GM18498 (cell line): ENCODE measurements around the gene CSE1L.
"Not testable (repeated sequence)": the region's sequence is repeated elsewhere in the genome, so short reads cannot be mapped to it uniquely, and the experiment has no call there.

Experiments used
- ATAC-seq: cut with Tn5 transposase; IDR thresholded peaks from one replicate; pipeline ENCODE4 v1.9.1; 2021; ENCODE audit warnings: mild to moderate bottlenecking, moderate library complexity; ENCODE audit not compliant: unreplicated experiment

Gene CSE1L, protein sequence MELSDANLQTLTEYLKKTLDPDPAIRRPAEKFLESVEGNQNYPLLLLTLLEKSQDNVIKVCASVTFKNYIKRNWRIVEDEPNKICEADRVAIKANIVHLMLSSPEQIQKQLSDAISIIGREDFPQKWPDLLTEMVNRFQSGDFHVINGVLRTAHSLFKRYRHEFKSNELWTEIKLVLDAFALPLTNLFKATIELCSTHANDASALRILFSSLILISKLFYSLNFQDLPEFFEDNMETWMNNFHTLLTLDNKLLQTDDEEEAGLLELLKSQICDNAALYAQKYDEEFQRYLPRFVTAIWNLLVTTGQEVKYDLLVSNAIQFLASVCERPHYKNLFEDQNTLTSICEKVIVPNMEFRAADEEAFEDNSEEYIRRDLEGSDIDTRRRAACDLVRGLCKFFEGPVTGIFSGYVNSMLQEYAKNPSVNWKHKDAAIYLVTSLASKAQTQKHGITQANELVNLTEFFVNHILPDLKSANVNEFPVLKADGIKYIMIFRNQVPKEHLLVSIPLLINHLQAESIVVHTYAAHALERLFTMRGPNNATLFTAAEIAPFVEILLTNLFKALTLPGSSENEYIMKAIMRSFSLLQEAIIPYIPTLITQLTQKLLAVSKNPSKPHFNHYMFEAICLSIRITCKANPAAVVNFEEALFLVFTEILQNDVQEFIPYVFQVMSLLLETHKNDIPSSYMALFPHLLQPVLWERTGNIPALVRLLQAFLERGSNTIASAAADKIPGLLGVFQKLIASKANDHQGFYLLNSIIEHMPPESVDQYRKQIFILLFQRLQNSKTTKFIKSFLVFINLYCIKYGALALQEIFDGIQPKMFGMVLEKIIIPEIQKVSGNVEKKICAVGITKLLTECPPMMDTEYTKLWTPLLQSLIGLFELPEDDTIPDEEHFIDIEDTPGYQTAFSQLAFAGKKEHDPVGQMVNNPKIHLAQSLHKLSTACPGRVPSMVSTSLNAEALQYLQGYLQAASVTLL

DNA sequence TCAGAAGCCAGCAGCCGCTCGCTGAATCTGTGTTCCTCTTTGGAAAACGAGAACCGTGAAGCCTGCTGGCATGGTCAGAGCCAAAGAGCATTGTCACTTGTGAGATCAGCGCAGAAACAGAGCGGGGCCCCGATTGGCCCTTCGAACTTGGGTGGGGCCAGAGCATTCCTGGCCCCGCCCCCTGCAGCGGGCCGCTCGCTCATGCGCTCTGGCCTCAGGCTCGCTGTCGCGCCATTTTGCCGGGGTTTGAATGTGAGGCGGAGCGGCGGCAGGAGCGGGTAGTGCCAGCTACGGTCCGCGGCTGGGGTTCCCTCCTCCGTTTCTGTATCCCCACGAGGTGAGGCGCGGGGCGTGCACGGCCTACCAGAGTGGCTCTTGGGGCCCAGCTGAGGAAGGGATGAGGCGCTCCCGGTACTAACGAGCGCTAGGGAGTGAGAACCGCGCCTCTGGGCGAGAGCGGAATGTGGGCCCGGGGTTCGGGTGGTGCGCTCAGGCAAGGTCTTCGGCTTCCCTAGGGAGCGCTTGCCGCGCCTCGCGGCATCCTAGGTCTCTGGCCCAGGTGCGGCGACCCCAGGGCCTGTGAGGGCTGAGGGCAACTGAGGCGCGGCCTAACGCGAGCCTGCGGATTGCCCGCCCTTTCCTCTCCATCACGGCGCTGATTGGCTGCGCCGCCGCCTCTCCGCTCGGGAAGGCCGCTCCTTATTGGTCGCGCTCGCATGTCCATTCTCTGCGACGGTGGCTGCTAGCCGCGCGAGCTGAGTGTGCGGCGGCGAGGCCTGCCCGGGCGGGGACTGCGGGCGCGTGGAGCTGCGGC lies at the start of gene CSE1L:
Gene CSE1L (plus strand): TSS at position 226 of the 814 bp plus-strand sequence. CDS start 12,152 bp downstream, outside the sequence.
- ATAC-seq = peak; percentile 89

- no peak for ATAC-seq
Measured at GRCh38 chr20:48999890-49000870, 45.9 kb upstream of the CSE1L start.

DNA sequence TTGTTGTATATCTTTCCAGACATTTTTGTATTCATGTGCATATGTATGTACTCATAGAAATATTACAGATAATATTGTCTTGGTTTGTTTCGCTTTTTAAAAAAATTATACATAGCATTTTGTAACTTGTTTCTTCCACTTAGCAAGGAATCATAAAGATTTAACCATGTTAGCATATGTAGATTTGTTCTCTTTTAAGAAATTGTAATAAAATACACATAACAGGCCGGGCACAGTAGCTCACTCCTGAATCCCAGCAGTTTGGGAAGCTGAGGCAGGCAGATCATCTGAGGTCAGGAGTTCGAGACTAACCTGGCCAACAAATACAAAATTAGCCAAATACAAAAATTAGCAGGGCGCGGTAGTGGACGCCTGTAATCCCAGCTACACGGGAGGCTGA lies 44.4 kb upstream of the CSE1L start:
- no peak for ATAC-seq

- no peak for ATAC-seq
Measured at GRCh38 chr20:49006446-49006980, 39.6 kb upstream of the CSE1L start.

DNA sequence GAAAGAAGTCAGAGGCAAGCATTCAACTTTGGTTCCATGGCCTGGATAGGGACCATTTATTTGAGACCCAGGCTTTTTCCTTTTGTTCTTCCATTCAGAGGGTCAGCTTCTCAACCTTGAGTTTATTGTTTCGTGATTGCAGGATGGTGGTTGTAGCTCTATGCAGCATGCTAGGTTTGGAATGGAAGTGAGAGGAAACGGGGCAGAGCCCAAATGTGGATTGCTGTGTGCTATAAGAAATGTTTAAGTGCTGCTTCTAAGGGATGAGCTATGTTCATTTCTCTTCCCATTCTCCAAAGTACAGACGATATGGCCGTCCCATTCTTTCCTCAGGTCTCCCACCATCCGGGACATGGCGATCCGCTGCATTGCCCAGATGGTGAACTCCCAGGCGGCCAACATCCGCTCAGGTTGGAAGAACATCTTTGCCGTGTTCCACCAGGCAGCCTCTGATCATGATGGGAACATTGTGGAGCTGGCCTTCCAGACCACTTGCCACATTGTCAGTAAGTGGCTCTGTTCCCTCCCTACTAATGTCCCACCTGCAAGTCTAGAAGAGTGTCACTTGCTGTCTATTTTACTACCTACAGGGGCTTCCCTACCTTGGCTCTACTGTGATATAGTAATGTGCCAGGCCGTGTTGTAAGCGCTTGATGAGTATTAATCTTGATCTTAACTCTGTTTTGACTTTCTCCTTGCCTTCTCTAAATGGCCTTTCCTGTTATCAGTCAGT lies 36.0 kb upstream of the CSE1L start:
- no peak for ATAC-seq

DNA sequence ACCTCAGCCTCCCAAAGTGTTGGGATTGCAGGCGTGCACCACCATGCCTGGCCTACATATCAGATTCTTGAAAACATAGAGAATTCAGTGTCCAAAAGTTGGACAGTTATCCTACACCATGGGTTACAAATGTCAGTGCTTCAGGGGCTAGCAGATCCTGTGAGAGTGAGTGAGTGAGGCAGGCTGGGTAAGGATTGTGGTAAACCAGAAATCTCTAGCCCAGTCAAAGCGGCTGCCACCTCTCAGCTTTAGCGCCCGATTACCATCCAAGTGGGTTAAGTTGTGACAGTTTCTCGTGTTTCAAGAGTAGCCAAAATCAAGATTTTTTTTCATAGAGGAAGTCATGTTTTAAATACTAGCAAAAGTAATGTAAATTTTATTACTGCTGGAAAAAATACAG lies 21.9 kb upstream of the CSE1L start:
- ATAC-seq = no peak

GRCh38 chr20:49028177-49028576 lies 17.9 kb upstream of the CSE1L start:
- not testable (repeated sequence) for ATAC-seq

- no peak for ATAC-seq
Measured at GRCh38 chr20:49028684-49029083, 17.4 kb upstream of the CSE1L start.

GRCh38 chr20:49029203-49029602 lies 16.9 kb upstream of the CSE1L start:
- no peak for ATAC-seq

DNA sequence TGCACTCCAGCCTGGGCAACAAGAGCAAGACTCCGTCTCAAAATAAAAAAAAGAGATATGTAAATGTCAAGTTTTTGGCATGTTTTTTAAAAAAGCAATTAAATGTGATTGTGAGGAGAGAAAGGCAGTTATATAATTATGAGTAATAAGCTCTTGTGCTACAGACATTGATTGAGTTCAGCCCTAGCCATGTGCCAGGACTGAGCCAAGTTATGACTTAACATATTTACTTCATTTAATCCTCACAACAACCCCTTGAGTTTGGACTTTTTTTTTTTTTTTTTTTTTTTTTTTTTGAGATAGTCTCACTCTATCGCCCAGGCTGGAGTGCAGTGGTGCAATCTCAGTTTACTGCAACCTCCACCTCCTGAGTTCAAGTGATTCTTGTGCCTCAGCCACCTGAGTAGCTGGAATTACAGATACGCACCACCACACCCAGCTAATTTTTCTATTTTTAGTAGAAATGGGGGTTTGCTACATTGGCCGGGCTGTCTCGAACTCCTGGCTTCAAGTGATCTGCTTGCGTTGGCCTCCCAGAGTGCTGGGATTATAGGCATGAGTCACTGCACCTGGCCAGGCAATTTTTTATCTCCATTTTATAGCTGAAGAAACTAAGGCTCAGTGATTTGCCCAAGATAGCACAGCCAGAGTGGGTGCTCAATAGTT lies 15.0 kb upstream of the CSE1L start:
- no peak for ATAC-seq

DNA sequence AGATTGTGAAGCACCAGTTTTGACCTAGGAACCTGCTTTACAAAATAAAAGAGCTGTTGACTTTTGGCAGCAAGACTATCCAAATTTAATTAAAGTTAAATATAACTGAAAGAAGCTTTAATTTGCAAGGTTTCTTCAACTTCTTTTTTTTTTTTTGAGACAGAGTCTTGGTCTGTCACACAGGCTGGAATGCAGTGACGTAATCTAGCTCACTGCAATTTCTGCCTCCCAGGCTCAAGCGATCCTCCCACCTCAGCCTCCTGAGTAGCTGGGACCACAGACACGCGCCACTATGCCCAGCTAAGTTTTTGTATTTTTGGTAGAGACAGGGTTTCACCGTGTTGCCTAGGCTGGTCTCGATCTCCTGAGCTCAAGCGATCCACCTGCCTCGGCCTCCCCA lies 13.7 kb upstream of the CSE1L start:
- ATAC-seq = no peak

DNA sequence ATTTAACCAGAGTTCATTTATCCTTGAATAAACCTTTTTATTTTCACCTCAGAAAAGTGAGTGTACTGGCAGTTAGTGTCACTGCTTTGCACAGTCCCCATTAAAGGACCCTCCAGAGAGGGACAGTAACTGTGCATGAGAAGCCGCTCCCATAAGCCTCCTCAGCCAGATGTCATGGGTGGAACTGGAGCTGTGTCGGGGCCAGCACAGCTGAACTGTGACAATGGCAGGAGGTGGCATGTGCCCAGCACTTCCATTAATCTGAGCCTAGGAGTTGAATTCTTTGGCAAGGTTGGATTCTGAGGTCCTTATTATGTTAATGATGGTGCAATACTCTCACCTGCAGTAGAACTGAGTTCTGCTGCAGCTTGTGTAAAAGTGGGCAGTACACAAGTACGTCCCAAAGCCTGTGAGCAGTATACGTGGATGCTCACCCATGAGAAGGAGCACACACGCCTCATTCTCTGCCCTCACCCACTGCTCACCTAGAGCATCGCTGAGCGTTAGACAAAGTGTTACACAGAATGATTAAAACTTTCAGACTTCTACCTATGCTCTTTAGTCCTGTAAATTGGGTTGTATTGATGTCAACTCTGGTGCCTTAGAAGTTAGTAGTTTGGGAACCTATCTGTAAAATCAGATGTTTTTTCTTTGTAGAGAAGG lies 11.9 kb upstream of the CSE1L start:
- no peak for ATAC-seq

DNA sequence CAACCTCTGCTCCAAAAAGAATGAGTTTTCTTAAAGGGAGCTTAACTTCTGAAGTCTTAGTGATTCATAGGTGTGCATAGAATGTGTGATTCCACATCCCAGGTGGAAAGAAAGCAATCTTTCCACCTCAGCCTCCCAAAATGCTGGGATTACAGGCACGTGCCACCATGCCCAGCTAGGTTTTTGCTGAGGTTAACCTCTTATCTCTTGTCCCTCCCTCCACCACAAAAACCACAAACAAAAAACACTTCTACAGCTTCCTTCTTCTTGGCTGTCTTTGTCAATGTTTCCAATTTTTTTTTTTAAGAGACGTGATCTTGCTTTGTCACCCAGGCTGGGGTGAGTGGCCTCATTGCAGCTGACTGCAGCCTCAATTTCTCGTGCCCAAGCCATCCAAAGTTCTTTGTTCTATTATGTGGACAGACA lies 8.1 kb upstream of the CSE1L start:
- no peak for ATAC-seq

- no peak for ATAC-seq
Measured at GRCh38 chr20:49039854-49040253, 6.3 kb upstream of the CSE1L start.

- no peak for ATAC-seq
Measured at GRCh38 chr20:49043000-49043399, 3.1 kb upstream of the CSE1L start.

- ATAC-seq = no peak
Measured at GRCh38 chr20:49045440-49046086, 549 bp upstream of the CSE1L start.

GRCh38 chr20:49052334-49052733 lies 6.2 kb downstream of the CSE1L start:
- no peak for ATAC-seq
